Naive thymus-derived CD4-positive, alpha-beta T cell (primary cell): ENCODE results near the gene SLC19A1. TPM values are rescaled to one million over a fixed set of nuclear protein-coding genes. Genes with fewer than 3 reads are reported as not detected.

Source experiments
- ATAC-seq: fragments of 150-1000 bp; cut with Tn5 transposase; 2 replicates; pipeline ENCODE4 v1.10.0; 2021; ENCODE audit warnings: mild to moderate bottlenecking, moderate library complexity
- CTCF ChIA-PET: fragments of 350-600 bp; sonication (Branson Sonifier 250); formaldehyde crosslinking; loops from one replicate; lab custom pipeline; 2021; ENCODE audit warnings: antibody characterized with exemption; lab: Charles Lee
- POLR2A ChIA-PET: fragments of 350-600 bp; sonication (Branson Sonifier 250); formaldehyde crosslinking; loops from one replicate; lab custom pipeline; 2021; ENCODE audit warnings: antibody characterized with exemption, inconsistent platforms; lab: Charles Lee
- DNase-seq, 9 donors: peaks; one replicate each; pipeline versions ENCODE4 v3.0.0 to v3.0.0-alpha.2; 2020 to 2022; ENCODE audit warnings: mixed read lengths in 1 of 9
- H3K27ac ChIP-seq: one replicate; pipeline ENCODE4 v1.7.0; 2013; ENCODE audit warnings: mild to moderate bottlenecking, low read depth, low read length, moderate library complexity
- H3K27me3 ChIP-seq, 2 donors: one replicate each; pipeline ENCODE4 v1.7.0; 2013; ENCODE audit warnings: low read length in 2 of 2, mild to moderate bottlenecking in 2 of 2, moderate library complexity in 2 of 2; ENCODE audit not compliant: control insufficient read depth in 2 of 2, insufficient read depth in 2 of 2
- H3K36me3 ChIP-seq, 3 experiments: 1 replicate in 2 of 3; 2 replicates in 1 of 3; pipeline ENCODE4 v1.7.0; 2013; ENCODE audit warnings: low read length in 3 of 3, mild to moderate bottlenecking in 3 of 3, moderate library complexity in 1 of 3; ENCODE audit not compliant: insufficient read depth in 3 of 3, control insufficient read depth in 2 of 3
- H3K4me1 ChIP-seq, 2 donors: one replicate each; pipeline ENCODE4 v1.7.0; 2013; ENCODE audit warnings: low read length in 2 of 2, mild to moderate bottlenecking in 2 of 2, moderate library complexity in 1 of 2; ENCODE audit not compliant: control insufficient read depth in 2 of 2, insufficient read depth in 2 of 2
- H3K4me3 ChIP-seq: 2 replicates; pipeline ENCODE4 v1.7.0; 2013; ENCODE audit warnings: mild to moderate bottlenecking, low read length
- H3K9me3 ChIP-seq, 3 experiments: 1 replicate in 2 of 3; 2 replicates in 1 of 3; pipeline ENCODE4 v1.7.0; 2013; ENCODE audit warnings: low read length in 3 of 3; ENCODE audit not compliant: control insufficient read depth in 2 of 3
- H3K27ac Mint-ChIP-seq, 9 donors: one replicate each; pipeline ENCODE4 v1.8.0; 2020 to 2022; ENCODE audit warnings: mixed read lengths in 9 of 9, mild to moderate bottlenecking in 8 of 9, moderate library complexity in 5 of 9, inconsistent platforms in 2 of 9
- H3K27me3 Mint-ChIP-seq, 5 donors: one replicate each; pipeline ENCODE4 v1.8.0; 2021 to 2022; ENCODE audit warnings: mixed read lengths in 5 of 5, mild to moderate bottlenecking in 1 of 5
- H3K36me3 Mint-ChIP-seq, 5 donors: one replicate each; pipeline ENCODE4 v1.8.0; 2020 to 2022; ENCODE audit warnings: mixed read lengths in 5 of 5, mild to moderate bottlenecking in 3 of 5, inconsistent platforms in 1 of 5
- H3K4me1 Mint-ChIP-seq, 7 donors: one replicate each; pipeline ENCODE4 v1.8.0; 2020 to 2022; ENCODE audit warnings: mixed read lengths in 7 of 7, mild to moderate bottlenecking in 3 of 7, inconsistent platforms in 1 of 7
- H3K4me3 Mint-ChIP-seq, 10 donors: one replicate each; pipeline ENCODE4 v1.8.0; 2020 to 2022; ENCODE audit warnings: mild to moderate bottlenecking in 10 of 10, mixed read lengths in 10 of 10, moderate library complexity in 6 of 10, inconsistent platforms in 2 of 10
- H3K9me3 Mint-ChIP-seq, 11 donors: one replicate each; pipeline ENCODE4 v1.8.0; 2020 to 2022; ENCODE audit warnings: mixed read lengths in 11 of 11, mild to moderate bottlenecking in 4 of 11, inconsistent platforms in 1 of 11, moderate library complexity in 1 of 11
- intact Hi-C, 2 donors: fragments of 100-400 bp; cut with micrococcal nuclease; formaldehyde crosslinking; loops; one replicate each; pipeline ENCODE4 v1.15.1; 2023
- polyA plus RNA-seq, 2 donors: library from polyadenylated mRNA; unstranded; fragments of 300-500 nt; fragmentation: Illumina TruSeq; gene quantifications; one replicate each; pipeline ENCODE4 v1.2.3, GENCODE V29; 2021
- total RNA-seq, 6 experiments: library from RNA in 5 of 6; stranded (reverse) in 5 of 6; gene quantifications; 1 replicate in 5 of 6; 2 replicates in 1 of 6; pipeline ENCODE4 v1.2.3 and lab custom pipeline; 2021 to 2026

The SLC19A1 gene
- total and polyA plus RNA-seq, 7 experiments from 2014 or later = 10.5 to 49.1 (median 15.6) TPM

DNA sequence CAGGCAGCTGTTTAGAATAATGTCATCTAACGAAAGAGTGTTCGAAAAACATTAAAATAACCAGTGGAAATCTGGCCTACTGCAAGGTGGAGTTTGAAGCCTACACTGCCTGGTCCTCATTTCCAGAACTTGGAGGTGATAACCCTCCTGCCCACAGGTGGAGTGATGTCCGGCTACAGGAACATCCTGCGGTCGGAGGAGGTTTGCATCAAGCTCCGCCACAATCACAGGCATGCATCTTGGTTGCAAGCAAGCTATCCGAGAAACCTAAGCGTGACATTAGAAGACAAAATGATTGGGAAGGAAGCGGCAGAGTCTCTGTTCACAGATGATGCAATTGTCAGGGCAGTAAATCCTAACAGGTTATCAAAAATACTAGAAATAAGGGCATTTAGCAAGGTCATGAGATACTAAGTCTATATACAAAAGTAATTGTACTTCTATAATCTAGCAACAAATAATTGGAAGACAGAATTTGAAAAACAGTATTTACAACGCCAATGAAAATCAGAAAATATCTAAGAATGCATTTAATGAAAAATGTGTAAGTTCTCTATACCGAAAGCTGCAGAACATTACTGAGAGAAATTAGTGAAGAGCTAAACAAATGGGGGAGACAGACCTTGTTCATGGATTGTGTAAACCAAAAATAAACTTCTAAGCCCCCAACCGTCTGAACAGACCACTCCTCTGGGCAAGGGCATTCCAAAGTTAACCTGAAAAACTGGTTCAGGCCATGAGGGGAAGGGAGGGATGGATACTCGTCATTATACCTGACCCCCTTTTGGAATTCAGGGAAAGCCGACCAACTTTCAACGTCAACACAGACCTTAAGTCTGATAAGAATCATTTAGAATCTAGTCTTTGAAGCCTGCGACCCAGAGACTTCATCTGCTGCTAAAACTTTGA lies 4.7 kb upstream of the SLC19A1 start:
- Mint-ChIP-seq H3K36me3 (no peaks in the 10 kb centered on the region), H3K27me3 (no peaks in the 10 kb centered on the region), H3K4me1 (peaks cover 25 to 42% (median 31%) of the 10 kb centered on the region in 7 donors), H3K9me3 (no peaks in the 10 kb centered on the region), H3K27ac (peak overlapping the region in 6 of 9 donors; percentile 1 to 74 (median 43)), H3K4me3 (no peak overlapping the region)
- H3K4me3 ChIP-seq = no peak overlapping the region
- no peak for DNase-seq
- no peaks in the 10 kb centered on the region for H3K9me3 ChIP-seq
- peaks cover 23 to 27% of the 10 kb centered on the region in 2 donors for H3K4me1 ChIP-seq
- ATAC-seq = no peak
- no peaks in the 10 kb centered on the region for H3K36me3 ChIP-seq
- ChIA-PET POLR2A (no interaction called here), CTCF (interaction anchor here (1.1 kb wide), 1 partner anchor 74 kb away, joined by 3 read pairs; no protein-coding TSS in a partner anchor)
- intact Hi-C loops = no loop called here
- no peaks in the 10 kb centered on the region for H3K27me3 ChIP-seq
- H3K27ac ChIP-seq = no peak overlapping the region

DNA sequence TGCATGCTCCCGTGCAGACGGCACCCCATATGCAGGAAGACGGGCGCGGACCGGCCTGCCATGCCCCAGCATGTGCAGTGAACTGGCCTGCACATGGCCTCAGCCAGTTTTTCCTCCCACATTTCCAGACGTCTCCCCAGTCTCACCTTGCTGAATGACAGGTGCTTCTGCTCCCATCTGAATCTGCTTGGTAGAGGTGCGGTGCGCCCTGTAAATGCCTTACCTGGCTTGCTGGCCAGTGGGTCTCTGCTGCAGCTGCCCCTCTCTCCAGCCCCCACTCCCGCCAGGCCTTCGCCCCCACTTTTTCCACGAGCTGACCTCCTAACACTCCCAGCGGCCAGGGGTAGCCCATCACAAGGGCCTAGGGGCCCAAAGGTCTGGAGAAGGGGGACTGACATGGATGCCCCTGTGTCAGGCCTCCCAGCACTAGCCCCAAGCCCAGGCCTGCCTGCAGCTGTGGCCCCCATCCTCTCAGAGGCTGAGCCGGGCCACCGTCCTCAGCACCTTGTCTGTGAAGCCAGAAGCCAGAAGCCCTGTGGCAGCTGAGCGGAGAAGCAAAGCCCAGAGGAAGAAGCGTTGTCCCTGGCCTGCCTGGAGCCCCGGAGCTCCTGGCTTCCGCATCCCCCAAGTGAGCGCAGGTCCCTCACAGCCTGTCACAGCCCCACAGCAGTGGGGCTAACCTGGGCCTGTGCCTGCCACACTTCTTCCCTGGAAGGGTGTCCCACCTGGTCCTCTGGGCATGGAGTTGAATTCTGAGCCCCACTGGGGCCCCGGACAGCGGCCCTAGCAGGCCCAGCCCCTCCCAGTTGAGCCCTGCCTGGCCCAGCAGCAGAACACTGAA lies 3.7 kb upstream of the SLC19A1 start:
- intact Hi-C loops = no loop called here
- DNase-seq = peak in 1 of 9 donors; percentile 20
- peaks cover 0 to under 1% (median 0%) of the 10 kb centered on the region in 5 donors for H3K36me3 Mint-ChIP-seq
- H3K9me3 ChIP-seq = no peaks in the 10 kb centered on the region
- peaks cover 17 to 25% of the 10 kb centered on the region in 2 donors for H3K4me1 ChIP-seq
- no peaks in the 10 kb centered on the region for H3K27me3 Mint-ChIP-seq
- peaks cover 18 to 35% (median 23%) of the 10 kb centered on the region in 7 donors for H3K4me1 Mint-ChIP-seq
- H3K27ac Mint-ChIP-seq = peak overlapping the region in 4 of 9 donors; percentile 1 to 74 (median 48)
- H3K4me3 Mint-ChIP-seq = peak overlapping the region in 2 of 10 donors; percentile 26 to 51
- ChIA-PET POLR2A (no interaction called here), CTCF (no interaction called here)
- H3K4me3 ChIP-seq = no peak overlapping the region
- no peaks in the 10 kb centered on the region for H3K27me3 ChIP-seq
- ATAC-seq = no peak
- no peaks in the 10 kb centered on the region for H3K36me3 ChIP-seq
- H3K9me3 Mint-ChIP-seq = no peaks in the 10 kb centered on the region
- H3K27ac ChIP-seq = no peak overlapping the region

DNA sequence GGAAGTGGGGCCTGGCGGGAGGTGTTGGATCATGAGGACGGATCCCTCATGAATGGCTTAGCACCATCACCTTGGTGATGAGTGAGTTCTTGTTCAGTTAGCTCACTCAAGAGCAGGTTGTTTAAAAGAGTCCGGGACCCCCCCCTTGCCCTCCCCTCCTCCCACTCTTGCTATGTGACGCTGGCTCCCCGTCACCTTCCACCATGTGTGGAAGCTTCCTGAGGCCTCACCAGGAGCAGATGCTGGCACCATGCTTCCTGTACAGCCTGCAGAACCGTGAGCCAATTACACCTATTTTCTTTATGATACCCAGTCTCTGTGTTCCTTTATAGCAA lies 3.0 kb upstream of the SLC19A1 start:
- DNase-seq = no peak

DNA sequence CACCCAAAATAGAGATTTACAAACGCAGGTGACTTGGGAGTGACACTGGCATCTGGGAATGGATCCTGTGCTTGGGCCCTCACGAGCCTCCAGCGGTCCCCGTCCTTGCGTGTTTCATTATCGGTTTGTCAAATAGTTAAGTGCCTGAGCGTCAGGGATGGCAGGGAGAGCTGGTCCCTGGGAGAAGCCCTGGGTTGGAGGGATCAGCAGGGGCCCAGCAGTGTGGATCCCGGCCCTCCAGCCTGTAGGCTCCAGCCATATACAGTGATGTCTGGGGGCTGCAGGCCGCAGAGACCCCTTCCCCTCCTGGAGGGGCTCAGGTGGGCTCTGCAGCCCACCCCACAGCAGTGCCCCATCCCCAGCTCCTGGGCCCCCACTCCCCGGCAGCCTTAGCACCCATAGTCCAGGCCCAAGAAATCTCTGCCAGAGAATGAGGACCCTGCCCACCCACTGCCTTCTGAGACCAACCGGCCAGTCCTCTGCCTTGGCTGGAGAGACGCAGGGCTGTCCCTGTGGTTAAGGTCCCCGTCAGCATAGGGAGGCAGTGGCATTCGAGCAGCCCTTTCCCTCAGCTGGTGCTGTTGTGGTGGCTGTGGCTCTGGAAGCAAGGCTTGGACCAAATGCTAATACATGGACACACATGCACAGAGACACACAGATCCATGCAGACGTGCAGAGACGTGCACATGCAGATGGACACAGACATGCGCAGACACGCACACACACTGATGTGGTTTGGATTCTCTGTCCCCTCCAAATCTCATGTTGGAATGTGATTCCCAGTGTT lies 2.4 kb upstream of the SLC19A1 start:
- no peaks in the 10 kb centered on the region for H3K27me3 ChIP-seq
- H3K27ac ChIP-seq = no peak overlapping the region
- peak in 1 of 9 donors; percentile 19 for DNase-seq
- H3K36me3 ChIP-seq = no peaks in the 10 kb centered on the region
- intact Hi-C loops = loop anchor here (5.0 kb wide), 1 partner anchor 257 kb away; the partner anchor contains the start of gene POFUT2 (in 2 of the 2)
- Mint-ChIP-seq H3K4me3 (peak overlapping the region in 1 of 10 donors; percentile 72), H3K4me1 (peaks cover 13 to 34% (median 22%) of the 10 kb centered on the region in 7 donors), H3K27ac (peak overlapping the region in 5 of 9 donors; percentile 1 to 72 (median 62)), H3K36me3 (peaks cover 0 to 2% (median 0%) of the 10 kb centered on the region in 5 donors), H3K9me3 (no peaks in the 10 kb centered on the region), H3K27me3 (no peaks in the 10 kb centered on the region)
- ChIA-PET CTCF (no interaction called here), POLR2A (no interaction called here)
- H3K9me3 ChIP-seq = no peaks in the 10 kb centered on the region
- no peak for ATAC-seq
- H3K4me1 ChIP-seq = peaks cover 7 to 15% of the 10 kb centered on the region in 2 donors
- no peak overlapping the region for H3K4me3 ChIP-seq

More for the DNA sequence above, 3.0 kb upstream of the SLC19A1 start:
- Mint-ChIP-seq H3K36me3 (peaks cover 0 to 2% (median 0%) of the 10 kb centered on the region in 5 donors), H3K4me3 (peak overlapping the region in 2 of 10 donors; percentile 26 to 64), H3K27me3 (no peaks in the 10 kb centered on the region), H3K27ac (peak overlapping the region in 5 of 9 donors; percentile 1 to 72 (median 16)), H3K9me3 (no peaks in the 10 kb centered on the region), H3K4me1 (peaks cover 14 to 35% (median 22%) of the 10 kb centered on the region in 7 donors)
- Histone ChIP-seq H3K27me3 (no peaks in the 10 kb centered on the region), H3K27ac (no peak overlapping the region), H3K36me3 (no peaks in the 10 kb centered on the region), H3K4me1 (peaks cover 12 to 20% of the 10 kb centered on the region in 2 donors), H3K4me3 (no peak overlapping the region), H3K9me3 (no peaks in the 10 kb centered on the region)
- ChIA-PET POLR2A (no interaction called here), CTCF (no interaction called here)
- no peak for ATAC-seq
- intact Hi-C loops = no loop called here

DNA sequence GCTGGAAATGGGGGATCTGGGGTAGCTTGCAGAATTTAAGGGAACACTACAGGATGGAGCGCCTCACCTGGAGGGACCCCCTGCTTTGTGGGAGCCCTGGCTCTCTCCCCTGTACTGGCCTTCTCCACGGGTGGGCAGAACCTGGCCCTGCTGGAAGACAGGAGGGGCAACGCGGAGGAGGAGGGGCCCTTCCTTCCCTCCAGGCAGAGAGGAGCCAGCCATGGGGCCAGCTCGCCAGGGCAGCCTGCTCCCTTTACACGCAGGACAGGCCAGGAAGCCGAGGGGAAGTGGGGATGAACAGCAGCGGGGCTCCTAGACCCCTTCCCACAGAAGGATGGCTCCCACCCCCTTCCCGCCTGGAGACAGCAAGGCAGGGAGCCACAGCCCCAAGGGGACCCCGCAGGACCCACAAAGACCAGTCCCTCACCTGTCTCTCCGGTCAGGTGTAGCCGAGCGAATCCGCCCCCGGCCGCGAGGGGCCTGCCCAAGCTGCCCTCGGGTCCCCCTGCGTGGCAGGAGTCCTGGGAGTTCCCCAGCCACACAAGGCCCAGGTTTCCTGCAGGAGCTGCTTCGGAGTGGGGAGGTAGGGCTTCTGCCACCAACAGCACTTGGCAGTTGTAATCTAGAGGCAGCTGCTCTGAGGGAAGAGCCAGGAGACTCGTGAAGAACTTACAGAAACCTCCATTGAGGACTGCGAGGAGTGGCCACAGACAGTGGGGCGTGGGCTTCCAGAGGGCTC lies 1.6 kb upstream of the SLC19A1 start:
- no peaks in the 10 kb centered on the region for H3K9me3 ChIP-seq
- Mint-ChIP-seq H3K27ac (peak overlapping the region in 8 of 9 donors; percentile 56 to 79 (median 64)), H3K4me3 (peak overlapping the region; percentile 11 to 82 (median 62)), H3K36me3 (peaks cover 0 to 2% (median 0%) of the 10 kb centered on the region in 5 donors), H3K9me3 (no peaks in the 10 kb centered on the region), H3K4me1 (peaks cover 8 to 29% (median 17%) of the 10 kb centered on the region in 7 donors), H3K27me3 (no peaks in the 10 kb centered on the region)
- peaks cover 7 to 15% of the 10 kb centered on the region in 2 donors for H3K4me1 ChIP-seq
- ChIA-PET POLR2A (no interaction called here), CTCF (no interaction called here)
- intact Hi-C loops = loop anchor here (2.0 to 5.0 kb wide), 3 partner anchors 71 to 257 kb away; partner anchors contain the start of genes POFUT2 (in 2 of the 2) and PCBP3 (in 1 of the 2)
- ATAC-seq = no peak
- DNase-seq = peak in 1 of 9 donors; percentile 21
- peak overlapping the region; percentile 80 for H3K27ac ChIP-seq
- H3K27me3 ChIP-seq = no peaks in the 10 kb centered on the region
- H3K4me3 ChIP-seq = no peak overlapping the region
- no peaks in the 10 kb centered on the region for H3K36me3 ChIP-seq
